Smooth muscle cell (in vitro differentiated cells): ENCODE results near the gene KRTAP19-5. TPM values are rescaled to one million over a fixed set of nuclear protein-coding genes. Genes with fewer than 3 reads are reported as not detected.

Experiments
- DNase-seq: peaks from one replicate; lab custom pipeline; 2025; ENCODE audit not compliant: unreplicated experiment; lab: John Stamatoyannopoulos, UW
- H2AFZ ChIP-seq: fragments of 200-600 bp; sonication (generic); 2 replicates; pipeline ENCODE4 v1.6.0; 2016; ENCODE audit warnings: antibody characterized with exemption, low read depth, mild to moderate bottlenecking
- H3F3A ChIP-seq: fragments of 200-600 bp; sonication (generic); 2 replicates; pipeline ENCODE4 v1.6.0; 2017; ENCODE audit warnings: antibody characterized with exemption, low read depth
- H3K27ac ChIP-seq: fragments of 200-600 bp; sonication (generic); 2 replicates; pipeline ENCODE4 v1.5.1; 2016; ENCODE audit warnings: low read depth, mild to moderate bottlenecking
- H3K27me3 ChIP-seq: fragments of 200-600 bp; sonication (generic); 2 replicates; pipeline ENCODE4 v1.6.1; 2016; ENCODE audit warnings: low read depth, mild to moderate bottlenecking
- H3K36me3 ChIP-seq: fragments of 200-600 bp; sonication (generic); 2 replicates; pipeline ENCODE4 v1.5.1; 2016; ENCODE audit warnings: low read depth
- H3K4me1 ChIP-seq: fragments of 200-600 bp; sonication (generic); 2 replicates; pipeline ENCODE4 v1.5.1; 2016; ENCODE audit warnings: low read depth
- H3K4me2 ChIP-seq: fragments of 200-600 bp; sonication (generic); 2 replicates; pipeline ENCODE4 v1.6.0; 2016; ENCODE audit warnings: mild to moderate bottlenecking
- H3K4me3 ChIP-seq: fragments of 200-600 bp; sonication (generic); 2 replicates; pipeline ENCODE4 v1.5.1; 2016; ENCODE audit warnings: mild to moderate bottlenecking
- H3K79me2 ChIP-seq: fragments of 200-600 bp; sonication (generic); 2 replicates; pipeline ENCODE4 v1.6.0; 2016; ENCODE audit warnings: low read depth, mild to moderate bottlenecking
- H3K9ac ChIP-seq: fragments of 200-600 bp; sonication (generic); 2 replicates; pipeline ENCODE4 v1.6.0; 2016; ENCODE audit warnings: low read depth
- H3K9me3 ChIP-seq: fragments of 200-600 bp; sonication (generic); replicated peaks from 2 replicates; pipeline ENCODE4 v1.5.1; 2016; ENCODE audit warnings: low read depth
- H4K20me1 ChIP-seq: fragments of 200-600 bp; sonication (generic); 2 replicates; pipeline ENCODE4 v1.6.0; 2016; ENCODE audit warnings: low read depth
- CTCF ChIP-seq: fragments of 200-600 bp; sonication (generic); IDR thresholded peaks from 2 replicates; pipeline ENCODE4 v1.5.1; 2017; ENCODE audit warnings: borderline replicate concordance, mild to moderate bottlenecking, antibody characterized with exemption; ENCODE audit not compliant: insufficient read depth, poor library complexity, severe bottlenecking
- WGBS: methylation state at CpG from one replicate; pipeline ENCODE4 v1.1.7; 2016; ENCODE audit warnings: low lambda C conversion rate; 5-methylcytosine and 5-hydroxymethylcytosine counted together
- polyA plus RNA-seq: library from polyadenylated mRNA; unstranded; fragments of >200 nt; fragmentation: Nextera tagmentation; extraction: Ambion mirVana; gene quantifications from 2 replicates; pipeline ENCODE4 v1.2.1, GENCODE V29; 2016
- small RNA-seq: library from RNA; depleted of rRNA; stranded (forward); fragments of <200 nt; gene quantifications from one replicate; pipeline ENCODE3, GENCODE V24; 2014
- total RNA-seq: library from RNA; depleted of rRNA; stranded (reverse); fragments of >200 nt; gene quantifications from 2 replicates; pipeline ENCODE4 v1.2.3, GENCODE V29; 2014

The KRTAP19-5 gene
- total and polyA plus RNA-seq, 2 experiments from 2014 or later, result not detected

GRCh38 chr21:30478004-30478403 is 23.9 kb downstream of the KRTAP19-5 start:
- no peak for DNase-seq
- H3K4me1 ChIP-seq, result no peaks in the 10 kb centered on the region
- 24% methylated on average over 3 of the region's 3 CpGs for WGBS
- no peak for TF ChIP-seq CTCF
- H2AFZ ChIP-seq, result peak overlapping the region; percentile 20
- no peaks in the 10 kb centered on the region for H3K27me3 ChIP-seq
- no peaks in the 10 kb centered on the region for H4K20me1 ChIP-seq
- H3K9me3 ChIP-seq, result no peaks in the 10 kb centered on the region
- H3K36me3 ChIP-seq, result no peaks in the 10 kb centered on the region
- H3F3A ChIP-seq, result no peaks in the 10 kb centered on the region
- peak overlapping the region; percentile 70 for H3K27ac ChIP-seq
- H3K4me2 ChIP-seq, result peak overlapping the region; percentile 46
- no peak overlapping the region for H3K9ac ChIP-seq
- no peak overlapping the region for H3K4me3 ChIP-seq
- H3K79me2 ChIP-seq, result no peaks in the 10 kb centered on the region

GRCh38 chr21:30468900-30469714 is 32.8 kb downstream of the KRTAP19-5 start:
- no peaks in the 10 kb centered on the region for H3K9me3 ChIP-seq
- TF ChIP-seq CTCF, result no peak
- no peak overlapping the region for H3K4me3 ChIP-seq
- no peak overlapping the region for H3K9ac ChIP-seq
- no peak overlapping the region for H2AFZ ChIP-seq
- H3F3A ChIP-seq, result no peaks in the 10 kb centered on the region
- DNase-seq, result no peak
- no peak overlapping the region for H3K27ac ChIP-seq
- H4K20me1 ChIP-seq, result no peaks in the 10 kb centered on the region
- 83% methylated on average over 6 of the region's 6 CpGs for WGBS
- H3K4me2 ChIP-seq, result no peak overlapping the region
- H3K4me1 ChIP-seq, result no peaks in the 10 kb centered on the region
- no peaks in the 10 kb centered on the region for H3K27me3 ChIP-seq
- no peaks in the 10 kb centered on the region for H3K36me3 ChIP-seq
- no peaks in the 10 kb centered on the region for H3K79me2 ChIP-seq

GRCh38 chr21:30463713-30464112 is 38.2 kb downstream of the KRTAP19-5 start:
- H2AFZ ChIP-seq, result peak overlapping the region; percentile 3
- no peaks in the 10 kb centered on the region for H3F3A ChIP-seq
- H3K4me1 ChIP-seq, result no peaks in the 10 kb centered on the region
- no peak overlapping the region for H3K27ac ChIP-seq
- H3K79me2 ChIP-seq, result no peaks in the 10 kb centered on the region
- peak; percentile 55 for TF ChIP-seq CTCF
- H3K27me3 ChIP-seq, result no peaks in the 10 kb centered on the region
- no peaks in the 10 kb centered on the region for H3K36me3 ChIP-seq
- no peaks in the 10 kb centered on the region for H3K9me3 ChIP-seq
- H3K9ac ChIP-seq, result no peak overlapping the region
- WGBS, result 54% methylated on average over 3 of the region's 3 CpGs
- H3K4me2 ChIP-seq, result no peak overlapping the region
- H3K4me3 ChIP-seq, result no peak overlapping the region
- H4K20me1 ChIP-seq, result no peaks in the 10 kb centered on the region
- no peak for DNase-seq

Small RNA genes within 50 kb of the gene (small RNA-seq; reads per million reads assigned to genes)
- gene AP000567.1, result not detected
- not detected for gene KRTAP19-10P
- gene KRTAP19-11P, result not detected
- not detected for gene KRTAP19-9P

Other genes starting within 250 kb of the KRTAP19-5 start
- not detected in 2 replicates for gene KRTAP24-1, start 219.2 kb downstream of the KRTAP19-5 start, total RNA-seq
- gene KRTAP24-1, start 219.2 kb downstream of the KRTAP19-5 start, polyA plus RNA-seq, result not detected in 2 replicates
- not detected in 2 replicates for gene KRTAP25-1, start 212.6 kb downstream of the KRTAP19-5 start, total RNA-seq
- not detected in 2 replicates for gene KRTAP25-1, start 212.6 kb downstream of the KRTAP19-5 start, polyA plus RNA-seq
- not detected in 2 replicates for gene KRTAP26-1, start 181.8 kb downstream of the KRTAP19-5 start, total RNA-seq
- not detected in 2 replicates for gene KRTAP26-1, start 181.8 kb downstream of the KRTAP19-5 start, polyA plus RNA-seq
- gene KRTAP27-1, start 164.4 kb downstream of the KRTAP19-5 start, total RNA-seq, result not detected in 2 replicates
- not detected in 2 replicates for gene KRTAP27-1, start 164.4 kb downstream of the KRTAP19-5 start, polyA plus RNA-seq
- not detected in 2 replicates for gene KRTAP23-1, start 153.5 kb downstream of the KRTAP19-5 start, total RNA-seq
- not detected in 2 replicates for gene KRTAP23-1, start 153.5 kb downstream of the KRTAP19-5 start, polyA plus RNA-seq
- gene KRTAP13-2, start 129.9 kb downstream of the KRTAP19-5 start, total RNA-seq, result not detected in 2 replicates
- not detected in 2 replicates for gene KRTAP13-2, start 129.9 kb downstream of the KRTAP19-5 start, polyA plus RNA-seq
- not detected in 2 replicates for gene KRTAP13-1, start 106.1 kb downstream of the KRTAP19-5 start, total RNA-seq
- gene KRTAP13-1, start 106.1 kb downstream of the KRTAP19-5 start, polyA plus RNA-seq, result not detected in 2 replicates
- gene KRTAP13-3, start 76.2 kb downstream of the KRTAP19-5 start, total RNA-seq, result not detected in 2 replicates
- not detected in 2 replicates for gene KRTAP13-3, start 76.2 kb downstream of the KRTAP19-5 start, polyA plus RNA-seq
- gene KRTAP13-4, start 71.9 kb downstream of the KRTAP19-5 start, total RNA-seq, result not detected in 2 replicates
- not detected in 2 replicates for gene KRTAP13-4, start 71.9 kb downstream of the KRTAP19-5 start, polyA plus RNA-seq
- gene KRTAP15-1, start 61.9 kb downstream of the KRTAP19-5 start, total RNA-seq, result not detected in 2 replicates
- gene KRTAP15-1, start 61.9 kb downstream of the KRTAP19-5 start, polyA plus RNA-seq, result not detected in 2 replicates
- 0.72 TPM in 1 of 2 replicates, not detected in the other for gene KRTAP19-1, start 21.8 kb downstream of the KRTAP19-5 start, total RNA-seq
- gene KRTAP19-1, start 21.8 kb downstream of the KRTAP19-5 start, polyA plus RNA-seq, result 1.9 TPM in 1 of 2 replicates, not detected in the other
- not detected in 2 replicates for gene KRTAP19-2, start 14.7 kb downstream of the KRTAP19-5 start, total RNA-seq
- not detected in 2 replicates for gene KRTAP19-2, start 14.7 kb downstream of the KRTAP19-5 start, polyA plus RNA-seq
- not detected in 2 replicates for gene KRTAP19-3, start 10.1 kb downstream of the KRTAP19-5 start, total RNA-seq
- gene KRTAP19-3, start 10.1 kb downstream of the KRTAP19-5 start, polyA plus RNA-seq, result not detected in 2 replicates
- not detected in 2 replicates for gene KRTAP19-4, start 5.0 kb downstream of the KRTAP19-5 start, total RNA-seq
- gene KRTAP19-4, start 5.0 kb downstream of the KRTAP19-5 start, polyA plus RNA-seq, result not detected in 2 replicates
- gene KRTAP19-6, start 39.7 kb upstream of the KRTAP19-5 start, total RNA-seq, result not detected in 2 replicates
- gene KRTAP19-6, start 39.7 kb upstream of the KRTAP19-5 start, polyA plus RNA-seq, result not detected in 2 replicates
- gene KRTAP19-7, start 59.2 kb upstream of the KRTAP19-5 start, total RNA-seq, result not detected in 2 replicates
- gene KRTAP19-7, start 59.2 kb upstream of the KRTAP19-5 start, polyA plus RNA-seq, result not detected in 2 replicates
- not detected in 2 replicates for gene KRTAP22-2, start 88.3 kb upstream of the KRTAP19-5 start, total RNA-seq
- gene KRTAP22-2, start 88.3 kb upstream of the KRTAP19-5 start, polyA plus RNA-seq, result not detected in 2 replicates
- not detected in 2 replicates for gene KRTAP6-3, start 90.3 kb upstream of the KRTAP19-5 start, total RNA-seq
- gene KRTAP6-3, start 90.3 kb upstream of the KRTAP19-5 start, polyA plus RNA-seq, result not detected in 2 replicates
- gene KRTAP6-2, start 96.8 kb upstream of the KRTAP19-5 start, total RNA-seq, result not detected in 2 replicates
- gene KRTAP6-2, start 96.8 kb upstream of the KRTAP19-5 start, polyA plus RNA-seq, result not detected in 2 replicates
- not detected in 2 replicates for gene KRTAP22-1, start 98.9 kb upstream of the KRTAP19-5 start, total RNA-seq
- not detected in 2 replicates for gene KRTAP22-1, start 98.9 kb upstream of the KRTAP19-5 start, polyA plus RNA-seq
- not detected in 2 replicates for gene KRTAP6-1, start 111.8 kb upstream of the KRTAP19-5 start, total RNA-seq
- not detected in 2 replicates for gene KRTAP6-1, start 111.8 kb upstream of the KRTAP19-5 start, polyA plus RNA-seq
- not detected in 2 replicates for gene KRTAP20-1, start 114.3 kb upstream of the KRTAP19-5 start, total RNA-seq
- not detected in 2 replicates for gene KRTAP20-1, start 114.3 kb upstream of the KRTAP19-5 start, polyA plus RNA-seq
- gene KRTAP20-4, start 118.5 kb upstream of the KRTAP19-5 start, total RNA-seq, result not detected in 2 replicates
- not detected in 2 replicates for gene KRTAP20-4, start 118.5 kb upstream of the KRTAP19-5 start, polyA plus RNA-seq
- gene KRTAP20-2, start 133.1 kb upstream of the KRTAP19-5 start, total RNA-seq, result not detected in 2 replicates
- not detected in 2 replicates for gene KRTAP20-2, start 133.1 kb upstream of the KRTAP19-5 start, polyA plus RNA-seq
- not detected in 2 replicates for gene KRTAP20-3, start 140.7 kb upstream of the KRTAP19-5 start, total RNA-seq
- gene KRTAP20-3, start 140.7 kb upstream of the KRTAP19-5 start, polyA plus RNA-seq, result not detected in 2 replicates
- gene KRTAP21-3, start 216.6 kb upstream of the KRTAP19-5 start, total RNA-seq, result not detected in 2 replicates
- gene KRTAP21-3, start 216.6 kb upstream of the KRTAP19-5 start, polyA plus RNA-seq, result not detected in 2 replicates
- gene KRTAP21-2, start 245.1 kb upstream of the KRTAP19-5 start, total RNA-seq, result not detected in 2 replicates
- gene KRTAP21-2, start 245.1 kb upstream of the KRTAP19-5 start, polyA plus RNA-seq, result not detected in 2 replicates